Hematopoietic multipotent progenitor cell treated with erythropoietin and hydrocortisone succinate and interleukin-3 and kit ligand, for 17 days (in vitro differentiated cells): Measurements from ENCODE around the gene EML4.

ENCODE experiments used
- DNase-seq: peaks from one replicate; pipeline ENCODE4 v3.0.0-alpha.2; 2015; ENCODE audit warnings: low spot score

EML4 gene

GRCh38 chr2:42223855-42224268, 54.7 kb downstream of the EML4 start:
- no peak for DNase-seq

- no peak for DNase-seq
Observed at GRCh38 chr2:42224422-42225067, 55.4 kb downstream of the EML4 start.

- no peak for DNase-seq
Observed at GRCh38 chr2:42225573-42225972, 56.4 kb downstream of the EML4 start.

GRCh38 chr2:42227491-42227890, 58.3 kb downstream of the EML4 start:
- DNase-seq: no peak

- DNase-seq: no peak
Observed at GRCh38 chr2:42228101-42228500, 58.9 kb downstream of the EML4 start.

- DNase-seq: no peak
Observed at GRCh38 chr2:42229949-42230348, 60.8 kb downstream of the EML4 start.

- no peak for DNase-seq
Observed at GRCh38 chr2:42230891-42231290, 61.7 kb downstream of the EML4 start.

GRCh38 chr2:42232024-42232423, 62.9 kb downstream of the EML4 start:
- DNase-seq: no peak

GRCh38 chr2:42233976-42234441, 64.9 kb downstream of the EML4 start:
- no peak for DNase-seq

GRCh38 chr2:42236911-42237310, 67.8 kb downstream of the EML4 start:
- DNase-seq: no peak

GRCh38 chr2:42238644-42239288, 69.6 kb downstream of the EML4 start:
- peak; percentile 19 for DNase-seq

- no peak for DNase-seq
Observed at GRCh38 chr2:42239289-42239661, 70.1 kb downstream of the EML4 start.

GRCh38 chr2:42239811-42240210, 70.7 kb downstream of the EML4 start:
- no peak for DNase-seq

- no peak for DNase-seq
Observed at GRCh38 chr2:42241517-42241916, 72.4 kb downstream of the EML4 start.

GRCh38 chr2:42243297-42243696, 74.1 kb downstream of the EML4 start:
- no peak for DNase-seq

- DNase-seq: no peak
Observed at GRCh38 chr2:42244520-42244919, 75.4 kb downstream of the EML4 start.

- no peak for DNase-seq
Observed at GRCh38 chr2:42245396-42245795, 76.2 kb downstream of the EML4 start.

- DNase-seq: no peak
Observed at GRCh38 chr2:42246562-42246961, 77.4 kb downstream of the EML4 start.

GRCh38 chr2:42248846-42249245, 79.7 kb downstream of the EML4 start:
- no peak for DNase-seq

GRCh38 chr2:42249284-42249683, 80.1 kb downstream of the EML4 start:
- no peak for DNase-seq

- DNase-seq: no peak
Observed at GRCh38 chr2:42249887-42250286, 80.7 kb downstream of the EML4 start.

- no peak for DNase-seq
Observed at GRCh38 chr2:42250925-42251324, 81.8 kb downstream of the EML4 start.

GRCh38 chr2:42252464-42252863, 83.3 kb downstream of the EML4 start:
- no peak for DNase-seq
